H1 (cell line): ENCODE results near the gene NSA2. TPM values are rescaled to one million over a fixed set of nuclear protein-coding genes. Genes with fewer than 3 reads are reported as not detected.

Experiments
- ATF2 ChIP-seq: IDR thresholded peaks from 2 replicates; pipeline ENCODE4 v1.6.1; 2012; ENCODE audit warnings: low read length, inconsistent platforms
- BRCA1 ChIP-seq: IDR thresholded peaks from 2 replicates; pipeline ENCODE4 v1.6.1; 2012; ENCODE audit warnings: low read depth, low read length, improper control_type of control experiment
- CTCF ChIP-seq, 3 experiments: IDR thresholded peaks; 1 replicate in 2 of 3; 2 replicates in 1 of 3; pipeline versions ENCODE4 v1.5.1 to v1.6.1; 2011; ENCODE audit warnings: low read length in 3 of 3, mild to moderate bottlenecking in 3 of 3, inconsistent platforms in 2 of 3, low read depth in 1 of 3, moderate library complexity in 1 of 3; ENCODE audit not compliant: insufficient read depth in 1 of 3; ENCODE audit errors: control extremely low read depth in 1 of 3
- HDAC2 ChIP-seq, 2 experiments: fragments of 300-600 bp in 1 of 2; sonication (generic) in 1 of 2; IDR thresholded peaks; 2 replicates each; pipeline ENCODE4 v1.6.1; 2011 to 2012; ENCODE audit warnings: low read depth in 2 of 2, low read length in 2 of 2, mild to moderate bottlenecking in 2 of 2, moderate library complexity in 2 of 2, borderline replicate concordance in 1 of 2, inconsistent platforms in 1 of 2
- MAFK ChIP-seq: IDR thresholded peaks from 2 replicates; pipeline ENCODE4 v1.6.1; 2012; ENCODE audit warnings: low read depth, mild to moderate bottlenecking, improper control_type of control experiment, low read length
- SIX5 ChIP-seq: IDR thresholded peaks from 2 replicates; pipeline ENCODE4 v1.6.1; 2011; ENCODE audit warnings: mild to moderate bottlenecking, low read depth, low read length
- SP1 ChIP-seq: IDR thresholded peaks from 2 replicates; pipeline ENCODE4 v1.6.1; 2011; ENCODE audit warnings: low read depth, low read length
- TEAD4 ChIP-seq: IDR thresholded peaks from 2 replicates; pipeline ENCODE4 v1.6.1; 2012; ENCODE audit warnings: low read depth, low read length, inconsistent platforms, mixed read lengths
- ZNF274 ChIP-seq: IDR thresholded peaks from 2 replicates; pipeline ENCODE4 v1.7.0; 2012; ENCODE audit warnings: low read length, borderline replicate concordance; ENCODE audit errors: extremely low read depth
- polyA plus RNA-seq, 7 experiments: library from polyadenylated mRNA; depleted of rRNA in 3 of 7; stranded (reverse) in 5 of 7; unstranded in 2 of 7; fragments of >200 nt in 5 of 7; fragments of 200-250 nt in 2 of 7; gene quantifications; 1 replicate in 5 of 7; 2 replicates in 1 of 7; 4 replicates in 1 of 7; pipeline versions ENCODE4 v1.2.1 to v1.2.3, GENCODE V29; 2011 to 2013; ENCODE audit warnings: missing spikeins in 2 of 7, mixed read lengths in 2 of 7
- total RNA-seq: library from RNA; stranded (reverse); fragmentation: NEBNext Ultra II Directional; extraction: Animal tissue kit (Norgen Biotek cat#: 25700); gene quantifications from 2 replicates; pipeline ENCODE4 v1.2.1, GENCODE V29; 2021

NSA2 gene
- total and polyA plus RNA-seq, 2 of the 8 experiments (the other 6 are each of a cell fraction or from before 2014, with no cell fraction given), result 17.0 to 68.7 TPM

GRCh38 chr5:74798977-74799911 lies 32.2 kb downstream of the NSA2 start (continued):
- TF ChIP-seq CTCF (IDR thresholded peaks at IDR 0.05; ENCODE audit: control extremely low read depth in 1 of 3, insufficient read depth in 1 of 3, low read depth in 1 of 3, low read length in 3 of 3) (no peak), HDAC2 (IDR thresholded peaks at IDR 0.05; ENCODE audit: borderline replicate concordance in 1 of 2, low read depth in 2 of 2, low read length in 2 of 2) (no peak), MAFK (no peak), SP1 (no peak), TEAD4 (no peak), ZNF274 (no peak), ATF2 (no peak), SIX5 (no peak), BRCA1 (no peak)
